CD4-positive, alpha-beta T cell treated with Interleukin-4 for 1 hour (primary cell): ENCODE results near the gene SPATA6L.

Experiments used
- DNase-seq, 2 donors: peaks; one replicate each; pipeline ENCODE4 v3.0.0-alpha.2; 2020 to 2022

Gene SPATA6L

GRCh38 chr9:4622016-4622415 lies 44.3 kb downstream of the SPATA6L start:
- no peak for DNase-seq

DNA sequence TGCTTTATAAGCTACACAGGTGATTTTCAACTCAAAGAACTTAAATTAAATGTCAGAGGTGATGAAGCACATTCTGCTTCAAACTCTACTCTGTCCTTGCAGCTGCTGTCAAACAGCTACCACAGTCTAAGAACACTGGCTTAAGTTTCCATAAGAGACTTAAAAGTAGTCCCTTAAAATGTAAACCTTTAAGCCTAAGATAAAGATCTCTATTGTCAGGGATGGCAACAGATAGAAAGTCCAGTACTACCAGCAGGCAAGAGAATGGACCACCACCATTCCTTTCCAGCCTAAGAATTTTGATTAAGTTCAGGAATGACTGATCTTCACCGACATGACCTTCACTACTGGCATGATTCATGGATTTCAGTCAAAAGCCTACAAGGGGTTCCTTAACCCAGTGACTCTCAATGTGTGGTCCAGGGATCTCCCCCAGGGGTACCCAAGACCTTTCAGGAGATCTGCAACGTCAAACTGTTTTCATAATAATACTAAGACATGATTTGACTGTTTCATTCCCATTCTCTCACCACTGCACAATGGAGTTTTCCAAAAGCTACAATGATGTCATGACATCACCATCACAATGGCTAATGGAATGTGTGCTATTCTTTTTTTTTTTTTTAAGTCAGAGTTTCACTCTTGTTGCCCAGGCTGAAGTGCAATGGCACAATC lies 45.3 kb downstream of the SPATA6L start:
- DNase-seq, result no peak

GRCh38 chr9:4620057-4620765 lies 46.1 kb downstream of the SPATA6L start:
- DNase-seq, result peak in 1 of 2 donors; percentile 9

DNA sequence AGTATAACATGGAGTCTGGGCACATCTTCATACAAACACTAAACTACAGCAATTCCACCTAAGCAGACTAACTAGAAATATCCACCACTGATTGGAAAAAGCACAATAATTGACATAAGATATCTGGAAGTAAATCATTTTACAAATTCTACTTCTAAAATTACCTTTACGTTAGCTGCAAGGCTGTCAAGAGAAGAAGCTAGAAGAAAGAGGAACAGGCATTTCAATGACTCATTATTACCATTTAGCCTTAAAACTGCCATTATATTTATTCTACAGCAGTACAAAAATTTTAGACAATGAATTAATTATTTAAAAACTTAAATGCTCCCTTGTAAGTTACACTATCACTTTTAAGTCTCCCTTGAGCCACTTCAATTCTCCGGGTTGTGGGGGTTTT lies 47.6 kb downstream of the SPATA6L start:
- DNase-seq, result no peak

DNA sequence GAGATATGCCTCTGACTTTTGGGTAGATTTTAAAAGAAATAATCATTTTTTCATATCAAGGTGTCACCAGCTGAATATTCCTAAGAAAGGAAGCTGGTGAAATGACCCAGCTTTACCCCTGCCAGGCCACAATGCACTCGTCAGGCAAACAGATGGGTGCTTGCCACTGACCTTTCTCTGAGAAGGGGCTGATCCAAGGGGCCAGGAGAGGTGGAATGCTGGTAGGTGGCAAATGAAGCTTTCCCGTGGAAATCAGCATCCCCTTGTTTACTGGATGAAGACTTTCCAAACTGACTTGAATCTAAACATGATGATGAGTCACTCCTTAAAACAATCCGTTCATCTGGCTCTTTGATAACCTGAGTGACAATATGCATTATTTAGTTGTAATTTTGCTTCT lies 48.5 kb downstream of the SPATA6L start:
- DNase-seq, result no peak

GRCh38 chr9:4615778-4616177 lies 50.5 kb downstream of the SPATA6L start:
- DNase-seq, result no peak

- DNase-seq, result no peak
Measured at GRCh38 chr9:4615251-4615650, 51.0 kb downstream of the SPATA6L start.

DNA sequence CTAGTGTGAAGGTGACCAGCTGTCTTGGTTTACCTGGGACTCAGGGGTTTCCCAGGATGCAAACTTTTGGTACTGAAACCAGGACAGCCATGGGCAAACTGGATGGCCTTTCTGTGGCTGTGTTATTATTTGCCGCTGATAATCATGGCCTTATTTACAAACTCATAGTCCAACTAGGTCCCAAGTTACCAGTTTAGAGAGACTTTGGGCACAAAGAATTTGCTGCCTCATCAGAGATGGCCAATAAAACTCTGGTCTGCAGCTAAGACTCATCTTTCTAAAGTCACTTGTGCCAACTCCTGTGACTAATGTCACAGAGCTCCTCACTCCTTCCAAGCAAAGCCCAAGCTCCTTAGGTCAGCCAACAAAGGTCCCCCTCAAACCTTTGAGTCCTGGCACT lies 51.7 kb downstream of the SPATA6L start:
- DNase-seq, result no peak

DNA sequence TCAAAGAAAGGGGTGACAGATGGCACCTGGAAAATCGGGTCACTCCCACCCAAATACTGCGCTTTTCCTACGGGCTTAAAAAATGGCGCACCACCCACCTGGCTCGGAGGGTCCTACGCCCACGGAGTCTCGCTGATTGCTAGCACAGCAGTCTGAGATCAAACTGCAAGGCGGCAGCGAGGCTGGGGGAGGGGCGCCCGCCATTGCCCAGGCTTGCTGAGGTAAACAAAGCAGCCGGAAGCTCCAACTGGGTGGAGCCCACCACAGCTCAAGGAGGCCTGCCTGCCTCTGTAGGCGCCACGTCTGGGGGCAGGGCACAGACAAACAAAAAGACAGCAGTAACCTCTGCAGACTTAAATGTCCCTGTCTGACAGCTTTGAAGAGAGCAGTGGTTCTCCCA lies 60.2 kb downstream of the SPATA6L start:
- peak in 1 of 2 donors; percentile 53 for DNase-seq

GRCh38 chr9:4604678-4605095 lies 61.6 kb downstream of the SPATA6L start:
- DNase-seq, result peak; percentile 65 to 84

- DNase-seq, result no peak
Measured at GRCh38 chr9:4603830-4604229, 62.5 kb downstream of the SPATA6L start.

- no peak for DNase-seq
Measured at GRCh38 chr9:4600368-4600767, 65.9 kb downstream of the SPATA6L start.

DNA sequence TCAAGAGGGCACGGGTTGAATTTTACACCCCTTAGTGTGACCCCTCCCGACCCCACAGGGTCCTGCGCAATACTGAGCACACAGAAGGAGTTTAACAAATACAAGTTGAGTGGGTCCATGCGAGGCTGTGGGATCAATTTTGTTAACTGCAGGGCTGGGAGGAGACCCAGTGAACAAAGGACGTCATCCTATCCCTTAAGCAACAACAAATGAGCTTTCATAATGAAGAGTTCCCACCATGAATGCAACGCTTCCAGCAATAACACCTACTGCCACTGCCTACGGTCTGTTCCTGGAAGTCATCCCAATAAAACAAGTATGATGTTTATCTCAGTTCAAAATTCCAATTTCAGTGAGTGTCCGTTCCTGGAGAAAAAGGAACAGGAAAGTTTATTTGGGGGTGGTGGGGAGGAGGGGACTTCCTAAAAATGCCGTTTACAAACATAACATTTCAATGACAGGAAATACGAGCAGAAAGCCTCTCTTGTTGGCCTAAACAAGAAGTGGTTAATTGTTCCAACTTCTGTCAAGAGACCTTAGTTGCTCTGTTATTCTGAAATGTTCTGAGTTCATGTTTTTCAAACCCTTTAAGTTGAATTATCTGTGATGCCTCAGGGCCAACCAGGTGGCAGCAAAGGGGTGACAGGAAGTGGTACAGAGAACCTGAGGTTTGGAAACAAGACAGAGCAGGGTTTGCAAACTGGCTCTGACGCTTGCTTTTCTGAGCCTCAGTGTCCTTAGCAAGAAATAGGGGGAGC lies 69.9 kb downstream of the SPATA6L start:
- DNase-seq, result peak; percentile 69 to 71

DNA sequence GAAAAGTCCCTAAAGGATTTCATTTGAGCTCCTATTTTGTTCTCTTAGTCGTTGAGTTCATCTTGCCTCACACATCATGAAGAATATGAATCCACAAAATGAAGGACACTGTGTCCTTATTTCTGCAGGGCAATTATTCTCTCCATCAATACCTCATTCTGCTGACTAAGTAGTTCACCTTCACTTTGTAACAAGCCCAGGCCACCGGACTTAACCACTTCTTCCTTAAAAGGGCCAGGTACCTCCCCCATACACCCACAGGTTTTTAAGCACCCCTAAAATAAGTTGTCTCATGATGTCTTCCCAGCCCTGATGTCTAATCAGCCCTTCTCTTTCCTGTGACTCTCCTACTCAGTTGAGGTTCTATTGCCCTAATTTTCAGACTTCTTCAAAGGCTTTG lies 71.3 kb downstream of the SPATA6L start:
- no peak for DNase-seq

GRCh38 chr9:4594545-4594944 lies 71.7 kb downstream of the SPATA6L start:
- DNase-seq, result no peak

DNA sequence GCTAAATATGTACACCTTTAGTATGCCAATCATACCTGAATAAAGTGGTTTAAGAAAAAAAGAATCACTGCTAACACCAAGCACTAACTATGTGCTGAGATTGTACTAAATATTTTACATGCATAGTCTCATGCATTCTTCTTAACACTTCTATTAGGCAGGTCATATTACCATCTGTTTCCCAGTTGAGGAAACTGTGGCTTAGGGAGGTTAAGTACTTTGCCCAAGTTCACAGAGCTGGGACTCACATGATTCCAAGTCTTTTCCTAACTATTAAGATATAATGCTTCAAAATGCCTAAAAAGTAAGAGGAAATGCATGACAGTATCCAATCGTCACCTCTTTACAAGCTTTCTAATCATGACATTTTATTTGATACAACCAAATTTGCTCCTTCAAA lies 73.4 kb downstream of the SPATA6L start:
- no peak for DNase-seq

DNA sequence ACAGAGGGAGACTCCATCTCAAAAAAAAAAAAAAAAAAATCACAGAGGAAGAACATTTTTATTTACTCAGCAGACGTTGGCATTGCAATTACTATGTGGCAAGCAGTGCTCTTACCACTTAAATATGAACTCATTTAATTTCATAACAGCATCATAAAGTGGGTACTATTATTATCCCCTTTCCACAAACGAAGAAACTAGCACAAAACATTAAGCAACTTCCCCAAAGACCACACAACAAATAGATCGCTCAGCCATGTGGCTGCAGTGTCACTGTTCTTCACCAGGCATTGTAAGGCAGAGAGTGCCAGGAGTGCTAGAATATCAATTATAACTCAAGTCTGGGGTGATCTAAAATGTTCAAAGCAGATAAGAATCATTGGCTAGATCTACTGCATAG lies 74.0 kb downstream of the SPATA6L start:
- DNase-seq, result no peak

DNA sequence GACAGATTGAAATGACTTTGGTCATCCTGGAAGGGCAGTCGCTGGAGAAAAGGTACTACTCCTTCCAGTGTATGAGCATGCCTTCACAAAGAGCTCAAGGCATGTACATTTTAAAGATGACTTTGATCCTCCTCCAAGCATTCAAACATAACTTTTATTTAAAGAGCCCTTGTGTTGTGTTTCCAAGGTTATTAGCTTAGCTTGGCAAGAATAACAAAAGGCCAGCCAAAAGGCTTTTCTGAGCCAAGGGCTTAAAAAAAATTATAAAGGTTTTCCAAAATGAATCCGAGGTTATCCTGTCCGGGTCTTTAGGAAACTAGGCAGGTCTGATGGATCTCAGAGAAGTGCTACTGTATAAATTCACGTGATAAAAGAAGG lies 75.2 kb downstream of the SPATA6L start:
- DNase-seq, result no peak

DNA sequence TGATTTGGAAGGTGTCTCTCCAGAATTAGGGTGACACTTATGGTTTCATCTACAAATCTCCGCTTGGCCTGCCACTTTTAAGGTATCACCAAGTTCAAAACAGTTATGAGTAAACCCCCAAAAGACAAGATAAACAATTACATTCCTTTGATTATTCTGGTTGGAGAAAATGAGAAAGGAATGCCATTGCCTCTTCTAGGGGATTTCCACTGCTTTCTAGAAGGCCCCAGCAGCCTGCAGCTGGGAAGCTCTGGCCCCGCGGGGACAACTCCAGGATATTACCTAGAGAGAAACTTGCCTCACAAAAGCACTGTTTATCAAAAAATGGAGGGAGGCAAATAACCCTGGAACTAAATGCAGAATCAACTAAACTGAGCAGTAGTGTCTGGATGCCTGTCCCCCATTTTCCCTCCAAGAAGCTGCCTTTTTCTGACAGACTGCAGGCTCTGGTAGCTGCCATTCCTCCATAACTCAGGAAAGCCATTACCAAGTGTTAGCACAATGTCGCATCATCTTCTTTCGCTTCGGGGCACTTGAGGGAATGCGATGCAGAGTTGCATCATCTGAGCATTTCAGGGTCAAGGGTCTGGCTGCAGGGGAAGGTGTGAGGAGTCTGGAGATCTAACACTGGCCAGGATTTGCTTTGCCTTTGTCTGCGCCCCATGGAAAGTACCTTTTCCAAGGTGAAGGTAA lies 75.7 kb downstream of the SPATA6L start:
- DNase-seq, result no peak

DNA sequence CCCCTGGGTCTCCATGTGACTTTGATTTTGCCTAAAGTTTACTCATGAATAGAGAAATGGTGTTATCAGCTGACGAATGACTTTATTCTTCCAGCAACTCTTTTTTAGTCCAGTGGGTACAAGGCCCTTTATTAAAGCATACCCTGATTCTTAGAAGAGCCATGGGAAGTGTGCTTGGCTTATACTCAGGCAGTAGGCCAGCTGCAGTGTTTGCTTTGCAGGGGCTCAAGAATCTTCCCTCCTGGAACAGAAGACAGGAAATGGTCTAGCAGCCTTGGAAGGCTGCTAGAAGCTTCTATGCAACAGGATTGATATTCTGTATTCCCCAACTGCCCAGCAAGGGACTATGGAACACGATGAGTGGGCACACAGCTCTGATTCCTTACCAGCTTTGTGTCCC lies 77.6 kb downstream of the SPATA6L start:
- no peak for DNase-seq

GRCh38 chr9:4585135-4585534 lies 81.1 kb downstream of the SPATA6L start:
- no peak for DNase-seq

DNA sequence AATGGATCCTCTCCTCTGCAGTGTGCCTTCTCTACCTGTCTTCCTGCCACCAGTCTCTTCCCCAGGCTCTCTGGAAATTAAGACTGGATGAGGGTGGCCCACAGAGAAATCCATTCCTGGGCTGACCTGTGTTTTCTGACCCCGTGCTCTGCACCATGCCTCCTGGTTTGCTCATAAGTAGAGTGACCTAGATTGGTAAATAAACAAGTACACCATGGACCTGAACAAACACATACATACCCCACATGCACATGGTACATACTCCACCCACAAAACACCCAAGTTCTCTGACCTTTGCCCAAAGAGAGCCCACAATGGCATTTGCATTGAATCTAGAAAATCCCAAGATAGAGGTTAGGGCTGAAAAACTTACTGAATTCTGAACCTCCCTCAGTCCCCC lies 81.6 kb downstream of the SPATA6L start:
- no peak for DNase-seq

GRCh38 chr9:4583001-4583400 lies 83.3 kb downstream of the SPATA6L start:
- DNase-seq, result no peak
